Sigmoid colon (tissue), 4 donors: Measurements from ENCODE around the gene MRPL21.

Experiments
- CTCF ChIP-seq, 4 experiments: fragments of 450-650 bp in 3 of 4; fragments of 200-600 bp in 1 of 4; IDR thresholded peaks; one replicate each; pipeline ENCODE4 v1.5.1; 2016 to 2019; ENCODE audit warnings: antibody characterized with exemption in 4 of 4, mild to moderate bottlenecking in 3 of 4, moderate library complexity in 2 of 4
- EP300 ChIP-seq, 4 donors: sonication (generic); formaldehyde crosslinking; IDR thresholded peaks; one replicate each; pipeline ENCODE4 v1.6.1; 2017; ENCODE audit warnings: antibody characterized with exemption in 4 of 4
- POLR2A ChIP-seq, 2 donors: fragments of 450-650 bp; IDR thresholded peaks; one replicate each; pipeline ENCODE4 v1.6.1; 2016; ENCODE audit warnings: antibody characterized with exemption in 2 of 2, mild to moderate bottlenecking in 2 of 2, moderate library complexity in 2 of 2

- no peak for TF ChIP-seq CTCF (IDR thresholded peaks at IDR 0.05)
- TF ChIP-seq EP300 (IDR thresholded peaks at IDR 0.05) = no peak
- TF ChIP-seq POLR2A (IDR thresholded peaks at IDR 0.05) = no peak
Measured at GRCh38 chr11:68933605-68934320, 30.1 kb upstream of the MRPL21 start.
